GM12878 (cell line): Measurements from ENCODE around the gene MCF2L2. TPM values are rescaled to one million over a fixed set of nuclear protein-coding genes. Genes with fewer than 3 reads are reported as not detected.
A peak's percentile ranks its signal among the peaks of the same experiment; 100 is the strongest.

Experiments used
- BRCA1 ChIP-seq: IDR thresholded peaks from 2 replicates; pipeline ENCODE4 v1.6.1; 2011; ENCODE audit warnings: low read depth, low read length, improper control_type of control experiment
- CREB1 ChIP-seq: IDR thresholded peaks from 2 replicates; pipeline ENCODE4 v1.6.1; 2012; ENCODE audit warnings: low read depth, mild to moderate bottlenecking, inconsistent platforms
- CREM ChIP-seq: IDR thresholded peaks from 2 replicates; pipeline ENCODE4 v1.6.1; 2014; ENCODE audit warnings: antibody characterized with exemption, low read depth
- CTCF ChIP-seq, 3 experiments: IDR thresholded peaks in 2 of 3; conservative IDR thresholded peaks in 1 of 3; 2 replicates each; pipeline ENCODE4 v1.5.1; 2011; ENCODE audit warnings: low read depth in 3 of 3, low read length in 3 of 3, mild to moderate bottlenecking in 3 of 3, control low read depth in 2 of 3, moderate library complexity in 2 of 3, inconsistent platforms in 1 of 3, mixed read lengths in 1 of 3; ENCODE audit not compliant: control insufficient read depth in 2 of 3, insufficient read depth in 1 of 3; ENCODE audit errors: extremely low read depth in 1 of 3
- E2F4 ChIP-seq: IDR thresholded peaks from 2 replicates; pipeline ENCODE4 v1.6.1; 2012; ENCODE audit warnings: low read depth, low read length, improper control_type of control experiment
- EED ChIP-seq: sonication (generic); IDR thresholded peaks from 2 replicates; pipeline ENCODE4 v1.6.1; 2016; ENCODE audit warnings: antibody characterized with exemption, low read depth
- EP300 ChIP-seq, 2 experiments: fragments of 150-350 bp in 1 of 2; IDR thresholded peaks; 2 replicates each; pipeline ENCODE4 v1.6.1; 2011 to 2012; ENCODE audit warnings: low read depth in 2 of 2, low read length in 2 of 2, borderline replicate concordance in 1 of 2, improper control_type of control experiment in 1 of 2, inconsistent platforms in 1 of 2; ENCODE audit not compliant: control insufficient read depth in 1 of 2
- ESRRA ChIP-seq: IDR thresholded peaks from 2 replicates; pipeline ENCODE4 v1.6.1; 2012; ENCODE audit warnings: mild to moderate bottlenecking, low read length, improper control_type of control experiment
- EZH2 ChIP-seq: IDR thresholded peaks from 2 replicates; pipeline ENCODE4 v1.6.1; 2012; ENCODE audit warnings: low read depth, mild to moderate bottlenecking, control low read depth, inconsistent platforms, low read length, borderline replicate concordance; ENCODE audit not compliant: control insufficient read depth
- FOXM1 ChIP-seq: IDR thresholded peaks from 2 replicates; pipeline ENCODE4 v1.6.1; 2012; ENCODE audit warnings: low read depth, mild to moderate bottlenecking, inconsistent platforms, low read length, moderate library complexity
- JUND ChIP-seq: IDR thresholded peaks from 2 replicates; pipeline ENCODE4 v1.6.1; 2012; ENCODE audit warnings: low read depth, mild to moderate bottlenecking, low read length, improper control_type of control experiment, moderate library complexity
- KLF5 ChIP-seq: fragments of 450-650 bp; IDR thresholded peaks from 2 replicates; pipeline ENCODE4 v1.6.1; 2014; ENCODE audit warnings: mild to moderate bottlenecking; ENCODE audit not compliant: partially characterized antibody
- LARP7 ChIP-seq: fragments of 450-650 bp; IDR thresholded peaks from 2 replicates; pipeline ENCODE4 v1.6.1; 2017; ENCODE audit warnings: mild to moderate bottlenecking
- MXI1 ChIP-seq: fragments of 150-350 bp; IDR thresholded peaks from 2 replicates; pipeline ENCODE4 v1.6.1; 2011; ENCODE audit warnings: low read depth, mild to moderate bottlenecking, inconsistent platforms, low read length, improper control_type of control experiment
- MYB ChIP-seq: fragments of 150-350 bp; IDR thresholded peaks from 2 replicates; pipeline ENCODE4 v1.6.1; 2014; ENCODE audit warnings: mild to moderate bottlenecking, low read depth, low read length, borderline replicate concordance
- NFXL1 ChIP-seq: fragments of 450-650 bp; IDR thresholded peaks from 2 replicates; pipeline ENCODE4 v1.6.1; 2017; ENCODE audit warnings: antibody characterized with exemption, mild to moderate bottlenecking, borderline replicate concordance
- NR2F1 ChIP-seq: fragments of 450-650 bp; conservative IDR thresholded peaks from 2 replicates; pipeline ENCODE4 v1.6.1; 2017; ENCODE audit warnings: mild to moderate bottlenecking
- NRF1 ChIP-seq: conservative IDR thresholded peaks from 2 replicates; pipeline ENCODE4 v1.6.1; 2011; ENCODE audit warnings: mild to moderate bottlenecking, low read depth, low read length, improper control_type of control experiment
- PAX8 ChIP-seq: fragments of 450-650 bp; IDR thresholded peaks from 2 replicates; pipeline ENCODE4 v1.6.1; 2017; ENCODE audit warnings: mild to moderate bottlenecking, moderate library complexity
- POLR2A ChIP-seq: IDR thresholded peaks from 2 replicates; pipeline ENCODE4 v1.6.1; 2011; ENCODE audit warnings: low read depth, mild to moderate bottlenecking, low read length
- RB1 ChIP-seq: fragments of 450-650 bp; formaldehyde crosslinking; IDR thresholded peaks from 2 replicates; pipeline ENCODE4 v1.6.1; 2017; ENCODE audit warnings: mild to moderate bottlenecking, borderline replicate concordance
- RBBP5 ChIP-seq: fragments of 200-600 bp; sonication (generic); conservative IDR thresholded peaks from 2 replicates; pipeline ENCODE4 v1.6.1; 2016
- RCOR1 ChIP-seq: conservative IDR thresholded peaks from 2 replicates; pipeline ENCODE4 v1.6.1; 2012; ENCODE audit warnings: low read depth, low read length, improper control_type of control experiment
- RELA ChIP-seq: fragments of 450-650 bp; IDR thresholded peaks from 2 replicates; pipeline ENCODE4 v1.8.0; 2014; ENCODE audit warnings: borderline replicate concordance; ENCODE audit not compliant: partially characterized antibody
- SMAD1 ChIP-seq: fragments of 450-650 bp; IDR thresholded peaks from 2 replicates; pipeline ENCODE4 v1.6.1; 2018; ENCODE audit warnings: mild to moderate bottlenecking, low read depth; ENCODE audit not compliant: partially characterized antibody
- SMAD5 ChIP-seq: IDR thresholded peaks from 2 replicates; pipeline ENCODE4 v1.6.1; 2016; ENCODE audit warnings: antibody characterized with exemption, low read depth
- ZBTB11 ChIP-seq: fragments of 450-650 bp; formaldehyde crosslinking; IDR thresholded peaks from 2 replicates; pipeline ENCODE4 v1.5.0; 2022; ENCODE audit warnings: mild to moderate bottlenecking, missing genetic modification characterization
- polyA plus RNA-seq, 11 experiments: library from polyadenylated mRNA; depleted of rRNA in 4 of 11; unstranded in 6 of 11; stranded (reverse) in 5 of 11; fragments of >200 nt; fragmentation: Nextera tagmentation in 4 of 11; fragmentation: Illumina TruSeq in 1 of 11; extraction: Ambion mirVana in 4 of 11; extraction: Trizol in 1 of 11; gene quantifications; 1 replicate in 1 of 11; 2 replicates in 10 of 11; pipeline versions ENCODE4 v1.2.1 to v1.2.3, GENCODE V29; 2011 to 2016; ENCODE audit warnings: inconsistent platforms in 2 of 11, missing spikeins in 2 of 11, low read depth in 1 of 11
- total RNA-seq, 4 experiments: library from RNA; depleted of rRNA in 3 of 4; stranded (reverse); fragments of >200 nt in 3 of 4; fragmentation: Illumina TruSeq in 1 of 4; extraction: Trizol in 1 of 4; gene quantifications; 2 replicates each; pipeline versions ENCODE4 v1.2.1 to v1.2.3, GENCODE V29; 2013 to 2021

The MCF2L2 gene
- total and polyA plus RNA-seq, 10 of the 15 experiments (the other 5 are each of a cell fraction or from before 2014, with no cell fraction given): 0.37 to 2.8 (median 1.4) TPM

- peak; percentile 92 for TF ChIP-seq JUND
- TF ChIP-seq SMAD1: peak; percentile 91
- TF ChIP-seq POLR2A: no peak; the same call in 1 of the 2 replicates
- TF ChIP-seq MXI1: peak; percentile 72
- no peak for TF ChIP-seq LARP7
- TF ChIP-seq RBBP5: no peak
- TF ChIP-seq KLF5: peak; percentile 38
- peak; percentile 71; the same call in 1 of the 2 replicates for TF ChIP-seq NR2F1
- TF ChIP-seq ESRRA: peak; percentile 15; the same call in 1 of the 2 replicates
- peak; percentile 56; the same call in 1 of the 2 replicates for TF ChIP-seq MYB
- no peak for TF ChIP-seq EZH2
- TF ChIP-seq FOXM1: peak; percentile 66; the same call in 1 of the 2 replicates
- TF ChIP-seq CREM: peak; percentile 86
- TF ChIP-seq E2F4: no peak
- TF ChIP-seq CTCF (IDR thresholded peaks at IDR 0.05 in 2 of 3, conservative IDR thresholded peaks at IDR 0.05 in 1 of 3; ENCODE audit: control insufficient read depth in 2 of 3, extremely low read depth in 1 of 3, insufficient read depth in 1 of 3, low read depth in 3 of 3, low read length in 3 of 3): no peak
- no peak for TF ChIP-seq PAX8
- no peak for TF ChIP-seq BRCA1
- no peak for TF ChIP-seq ZBTB11
- no peak for TF ChIP-seq NRF1
- TF ChIP-seq NFXL1: no peak
- no peak for TF ChIP-seq SMAD5
- TF ChIP-seq EP300 (IDR thresholded peaks at IDR 0.05; ENCODE audit: borderline replicate concordance in 1 of 2, control insufficient read depth in 1 of 2, low read depth in 2 of 2, low read length in 2 of 2): peak; percentile 90 to 91
- TF ChIP-seq EED: peak; percentile 99
- TF ChIP-seq RB1: peak; percentile 77; the same call in 1 of the 2 replicates
- TF ChIP-seq RCOR1: 0 out of 2 replicates have a peak, but pooled peaks have one; percentile 33
- peak; percentile 70 for TF ChIP-seq CREB1
- TF ChIP-seq RELA: peak; percentile 72
These were observed 269.8 kb downstream of the MCF2L2 start (continued) for GRCh38 chr3:183158551-183159006.
